NCI-H1048 (cell line): ENCODE data around the gene SPRYD3.
A peak's percentile ranks its signal among the peaks of the same experiment; 100 is the strongest.

ENCODE experiments used
- DNase-seq: peaks from one replicate; lab custom pipeline; 2025; lab: John Stamatoyannopoulos, UW

SPRYD3 gene

GRCh38 chr12:53062011-53062961 is 16.9 kb downstream of the SPRYD3 start:
- DNase-seq: no peak

GRCh38 chr12:53061404-53062010 is 17.7 kb downstream of the SPRYD3 start:
- DNase-seq: no peak

- DNase-seq: no peak
Measured at GRCh38 chr12:53060721-53061276, 18.4 kb downstream of the SPRYD3 start.

GRCh38 chr12:53060064-53060720 is 19.0 kb downstream of the SPRYD3 start:
- no peak for DNase-seq

GRCh38 chr12:53059434-53060063 is 19.6 kb downstream of the SPRYD3 start:
- DNase-seq: no peak

- DNase-seq: no peak
Measured at GRCh38 chr12:53058674-53059433, 20.3 kb downstream of the SPRYD3 start.

GRCh38 chr12:53057816-53058500 is 21.2 kb downstream of the SPRYD3 start:
- no peak for DNase-seq

GRCh38 chr12:53056901-53057300 is 22.3 kb downstream of the SPRYD3 start:
- DNase-seq: no peak

GRCh38 chr12:53056296-53056695 is 22.9 kb downstream of the SPRYD3 start:
- DNase-seq: no peak

GRCh38 chr12:53055471-53056266 is 23.5 kb downstream of the SPRYD3 start:
- no peak for DNase-seq

- DNase-seq: peak; percentile 91
Measured at GRCh38 chr12:53054112-53054878, 24.9 kb downstream of the SPRYD3 start.

- no peak for DNase-seq
Measured at GRCh38 chr12:53053218-53054111, 25.7 kb downstream of the SPRYD3 start.

- DNase-seq: no peak
Measured at GRCh38 chr12:53052419-53053217, 26.6 kb downstream of the SPRYD3 start.

- DNase-seq: no peak
Measured at GRCh38 chr12:53051881-53052412, 27.2 kb downstream of the SPRYD3 start.

- no peak for DNase-seq
Measured at GRCh38 chr12:53051058-53051880, 27.9 kb downstream of the SPRYD3 start.
